K562 (cell line): Measurements from ENCODE around the gene OTOGL. TPM values are rescaled to one million over a fixed set of nuclear protein-coding genes. Genes with fewer than 3 reads are reported as not detected.

Experiments
- ATAC-seq: fragments of 200-7000 bp; cut with Tn5 transposase; 3 replicates; pipeline ENCODE4 v1.9.1; 2020; ENCODE audit warnings: moderate library complexity
- BruUV-seq: library from RNA; stranded (reverse); fragments of 400-500 nt; replicated peaks from 2 replicates; lab custom pipeline; 2021; lab: Mats Ljungman, UMichigan
- CTCF ChIA-PET: fragments of 300-600 bp; formaldehyde crosslinking; extraction: SDS; loops from one replicate; lab custom pipeline; 2021; ENCODE audit warnings: low intra/inter-chr PET ratio; lab: Yijun Ruan, JAX
- POLR2A ChIA-PET: fragments of 300-600, 350-650 bp; sonication (Branson Sonifier 250); formaldehyde crosslinking; extraction: SDS; loops from one replicate; lab custom pipeline; 2021; ENCODE audit warnings: antibody characterized with exemption, inconsistent platforms; lab: Yijun Ruan, JAX
- DNase-seq, 4 experiments: peaks; one replicate each; pipeline versions ENCODE4 v3.0.0 to v3.0.0-alpha.2; 2011 to 2018; ENCODE audit warnings: low spot score in 3 of 4, mixed read lengths in 3 of 4; ENCODE audit errors: extremely low read depth in 1 of 4
- FAIRE-seq: peaks from 2 replicates; lab custom pipeline; 2011; peaks lifted over from hg19 to GRCh38; lab: Jason Lieb, UNC
- H2AFZ ChIP-seq: 2 replicates; pipeline ENCODE4 v1.6.0; 2011; ENCODE audit warnings: low read depth, low read length, control low read depth, inconsistent platforms
- H3K27ac ChIP-seq: fragments of 200-600 bp; 3 replicates; pipeline ENCODE4 v1.8.0; 2011; ENCODE audit warnings: low read depth, mild to moderate bottlenecking, control low read depth, inconsistent platforms, low read length, moderate library complexity, mixed read lengths; ENCODE audit errors: extremely low read depth
- H3K27me3 ChIP-seq, 2 experiments: fragments of 300-600 bp in 1 of 2; 2 replicates in 1 of 2; 3 replicates in 1 of 2; pipeline versions ENCODE4 v1.6.0 to v1.8.0; 2011; ENCODE audit warnings: inconsistent platforms in 2 of 2, low read length in 2 of 2, mild to moderate bottlenecking in 1 of 2, mixed read lengths in 1 of 2, moderate library complexity in 1 of 2; ENCODE audit not compliant: control insufficient read depth in 2 of 2, insufficient read depth in 2 of 2
- H3K36me3 ChIP-seq: fragments of 300-600 bp; 3 replicates; pipeline ENCODE4 v1.8.0; 2011; ENCODE audit warnings: mild to moderate bottlenecking, low read length, inconsistent platforms; ENCODE audit not compliant: control insufficient read depth, insufficient read depth
- H3K4me1 ChIP-seq, 2 experiments: fragments of 200-600 bp in 1 of 2; replicated peaks in 1 of 2; 2 replicates in 1 of 2; 3 replicates in 1 of 2; pipeline versions ENCODE4 v1.5.1 to v1.8.0; 2011; ENCODE audit warnings: inconsistent platforms in 2 of 2, low read length in 2 of 2, mild to moderate bottlenecking in 1 of 2, mixed read lengths in 1 of 2, moderate library complexity in 1 of 2; ENCODE audit not compliant: control insufficient read depth in 2 of 2, insufficient read depth in 2 of 2
- H3K4me2 ChIP-seq: 2 replicates; pipeline ENCODE4 v1.6.1; 2011; ENCODE audit warnings: low read length, control low read depth, inconsistent platforms, mixed read lengths; ENCODE audit not compliant: insufficient read depth
- H3K4me3 ChIP-seq: fragments of 200-600 bp; sonication (generic), shearing (Covaris generic); 2 replicates; pipeline ENCODE4 v1.5.1; 2016; ENCODE audit warnings: control low read depth, inconsistent platforms
- H3K79me2 ChIP-seq: fragments of 200-600 bp; 3 replicates; pipeline ENCODE4 v1.8.0; 2011; ENCODE audit warnings: low read length, inconsistent platforms; ENCODE audit not compliant: control insufficient read depth, insufficient read depth
- H3K9ac ChIP-seq, 2 experiments: 2 replicates each; pipeline versions ENCODE4 v1.6.0 to v1.6.1; 2011; ENCODE audit warnings: low read depth in 2 of 2, low read length in 2 of 2, control low read depth in 1 of 2, inconsistent platforms in 1 of 2, mild to moderate bottlenecking in 1 of 2, mixed read lengths in 1 of 2; ENCODE audit not compliant: insufficient read depth in 1 of 2
- H3K9me1 ChIP-seq: one replicate; pipeline ENCODE4 v1.6.0; 2011; ENCODE audit warnings: inconsistent platforms, mild to moderate bottlenecking, low read length, moderate library complexity; ENCODE audit not compliant: control insufficient read depth, insufficient read depth
- H3K9me3 ChIP-seq: replicated peaks from 2 replicates; pipeline ENCODE4 v1.5.1; 2011; ENCODE audit warnings: low read depth, low read length, inconsistent platforms; ENCODE audit not compliant: control insufficient read depth, insufficient read depth
- H4K20me1 ChIP-seq: replicated peaks from 2 replicates; pipeline ENCODE4 v1.6.1; 2011; ENCODE audit warnings: low read length, inconsistent platforms, mixed read lengths; ENCODE audit not compliant: control insufficient read depth, insufficient read depth
- CHCHD3 ChIP-seq: fragments of 250-450 bp; sonication (Bioruptor Pico); IDR thresholded peaks from 2 replicates; pipeline ENCODE4 v2.1.2; 2022; ENCODE audit warnings: mild to moderate bottlenecking
- CHD1 ChIP-seq: fragments of 200-600 bp; sonication (generic); IDR thresholded peaks from one replicate; pipeline ENCODE4 v1.6.1; 2012; ENCODE audit warnings: mild to moderate bottlenecking, moderate library complexity, low read length, inconsistent platforms
- CHD4 ChIP-seq: fragments of 200-600 bp; sonication (generic); IDR thresholded peaks from 3 replicates; pipeline ENCODE4 v1.6.1; 2012; ENCODE audit warnings: low read depth, mild to moderate bottlenecking, mixed read lengths, low read length, inconsistent platforms; ENCODE audit not compliant: insufficient read depth, insufficient replicate concordance, poor library complexity, severe bottlenecking
- EGR1 ChIP-seq: fragments of 450-650 bp; conservative IDR thresholded peaks from 2 replicates; pipeline ENCODE4 v1.6.1; 2017; ENCODE audit warnings: mild to moderate bottlenecking
- ELF4 ChIP-seq: fragments of 450-650 bp; formaldehyde crosslinking; IDR thresholded peaks from 2 replicates; pipeline ENCODE4 v1.4.0; 2022; ENCODE audit warnings: missing genetic modification characterization
- HCFC1 ChIP-seq: IDR thresholded peaks from 2 replicates; pipeline ENCODE4 v1.6.1; 2012; ENCODE audit warnings: low read depth, low read length, improper control_type of control experiment
- HNRNPH1 ChIP-seq: fragments of 200-400 bp; formaldehyde crosslinking; optimal IDR thresholded peaks from 2 replicates; pipeline ENCODE3; 2017; ENCODE audit warnings: low read depth, mild to moderate bottlenecking, low read length, moderate library complexity
- NCOA6 ChIP-seq: fragments of 450-650 bp; IDR thresholded peaks from 2 replicates; pipeline ENCODE4 v1.6.1; 2017; ENCODE audit warnings: mild to moderate bottlenecking
- NEUROD1 ChIP-seq: fragments of 150-350 bp; IDR thresholded peaks from 2 replicates; pipeline ENCODE4 v1.6.1; 2014; ENCODE audit warnings: borderline replicate concordance, low read length, low read depth; ENCODE audit not compliant: partially characterized antibody
- SETDB1 ChIP-seq: IDR thresholded peaks from one replicate; pipeline ENCODE4 v1.6.1; 2012; ENCODE audit warnings: low read length, control low read depth, inconsistent platforms
- SMARCE1 ChIP-seq: fragments of 450-650 bp; IDR thresholded peaks from 2 replicates; pipeline ENCODE4 v1.7.1; 2016; ENCODE audit warnings: mild to moderate bottlenecking
- SP1 ChIP-seq: sonication (generic); formaldehyde crosslinking; IDR thresholded peaks from 2 replicates; pipeline ENCODE4 v1.8.1; 2022; ENCODE audit warnings: mild to moderate bottlenecking, missing genetic modification reagents
- ZBTB8A ChIP-seq: fragments of 450-650 bp; IDR thresholded peaks from 2 replicates; pipeline ENCODE4 v1.6.1; 2018; ENCODE audit warnings: mild to moderate bottlenecking, moderate library complexity; ENCODE audit not compliant: partially characterized antibody
- ZNF780A ChIP-seq: fragments of 250-450 bp; sonication (Bioruptor Pico); IDR thresholded peaks from 2 replicates; pipeline ENCODE4 v1.5.0; 2021; ENCODE audit warnings: mild to moderate bottlenecking
- WGBS: fragments of 100-300 bp; shearing (Covaris generic); methylation state at CpG from one replicate; pipeline ENCODE4 v1.1.6; 2016; ENCODE audit warnings: low coverage, mixed read lengths; ENCODE audit not compliant: insufficient coverage; ENCODE audit errors: missing lambda C conversion rate; 5-methylcytosine and 5-hydroxymethylcytosine counted together
- in situ Hi-C: fragments of 300-500 bp; cut with MboI; formaldehyde crosslinking; loops from 4 replicates; pipeline ENCODE4 v1.15.0; 2018; ENCODE audit warnings: inconsistent platforms, mixed read lengths
- intact Hi-C: fragments of 100-400 bp; cut with micrococcal nuclease; formaldehyde crosslinking; loops from 2 replicates; pipeline ENCODE4 v1.14.2; 2022
- polyA plus RNA-seq, 8 experiments: library from polyadenylated mRNA; depleted of rRNA in 4 of 8; stranded (reverse) in 5 of 8; unstranded in 3 of 8; fragments of >200 nt; fragmentation: Nextera tagmentation in 2 of 8; fragmentation: Illumina TruSeq in 1 of 8; extraction: Ambion mirVana in 2 of 8; extraction: Trizol in 1 of 8; gene quantifications; 2 replicates each; pipeline versions ENCODE4 v1.2.1 to v1.2.3, GENCODE V29; 2011 to 2014; ENCODE audit warnings: inconsistent platforms in 1 of 8, missing spikeins in 1 of 8
- total RNA-seq, 7 experiments: library from RNA; depleted of rRNA in 6 of 7; stranded (reverse); fragments of >200 nt in 6 of 7; fragmentation: Illumina TruSeq in 2 of 7; extraction: Trizol in 2 of 7; gene quantifications; 2 replicates each; pipeline versions ENCODE4 v1.2.1 to v1.2.3, GENCODE V29; 2011 to 2021; ENCODE audit warnings: low replicate concordance in 1 of 7
- TF ChIP-seq, protein P1 (sequence below): sonication (generic); formaldehyde crosslinking; IDR thresholded peaks from 2 replicates; pipeline ENCODE4 v1.8.1; 2023; ENCODE audit warnings: missing genetic modification reagents, mild to moderate bottlenecking, borderline replicate concordance
- TF ChIP-seq, protein P2 (sequence below): fragments of 200-800 bp; sonication (Bioruptor generic); IDR thresholded peaks from 2 replicates; pipeline ENCODE4 v1.6.1; 2017; ENCODE audit warnings: missing genetic modification characterization, missing compliant biosample characterization
- TF ChIP-seq, protein P3 (sequence below): fragments of 450-650 bp; IDR thresholded peaks from 2 replicates; pipeline ENCODE4 v1.7.0; 2016; ENCODE audit warnings: borderline replicate concordance

Gene OTOGL
- total and polyA plus RNA-seq, 9 of the 15 experiments (the other 6 are each of a cell fraction or from before 2014, with no cell fraction given): 0.02 to 0.03 TPM; not detected in 7

DNA sequence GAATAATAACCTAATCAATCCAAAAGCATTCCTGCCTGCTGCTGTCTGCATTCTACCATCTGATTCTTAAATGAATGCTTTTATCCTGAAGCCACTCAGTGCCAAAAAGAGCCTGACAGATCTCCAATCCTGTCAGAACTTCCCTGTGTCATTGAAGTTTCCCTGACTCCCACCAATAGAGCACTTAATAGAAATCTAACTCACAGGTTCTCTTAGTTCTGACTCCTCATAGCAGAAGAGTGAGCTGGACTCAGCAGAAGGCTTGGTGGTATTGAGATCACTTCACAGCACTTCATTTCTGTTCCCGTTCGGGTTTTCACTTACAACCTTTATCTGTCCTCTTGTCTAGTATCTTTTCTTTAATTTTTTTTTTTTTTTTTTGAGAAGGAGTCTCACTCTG lies 102.6 kb downstream of the OTOGL start:
- no peaks in the 10 kb centered on the region for H3K9me1 ChIP-seq
- no peaks in the 10 kb centered on the region for H3K4me1 ChIP-seq
- no peak overlapping the region for H3K4me3 ChIP-seq
- ATAC-seq (no peak), FAIRE-seq (no peak), DNase-seq (no peak)
- ChIA-PET POLR2A (no interaction called here), CTCF (no interaction called here)
- H3K9ac ChIP-seq: no peak overlapping the region
- H2AFZ ChIP-seq: no peak overlapping the region
- H3K27me3 ChIP-seq: no peaks in the 10 kb centered on the region
- no peak overlapping the region for H3K4me2 ChIP-seq
- no peaks in the 10 kb centered on the region for H3K79me2 ChIP-seq
- no peaks in the 10 kb centered on the region for H3K36me3 ChIP-seq
- WGBS: 0% methylated on average over 2 of the region's 2 CpGs
- H3K9me3 ChIP-seq: no peaks in the 10 kb centered on the region
- no peak overlapping the region for H3K27ac ChIP-seq
- no peaks in the 10 kb centered on the region for H4K20me1 ChIP-seq
- in situ Hi-C loops: no loop called here
- BruUV-seq: no TSS peak
- intact Hi-C loops: no loop called here
- TF ChIP-seq HCFC1 (no peak), NEUROD1 (no peak), SETDB1 (no peak), CHD4 (no peak), ZBTB8A (no peak), EGR1 (no peak), CHD1 (no peak), SP1 (CRISPR knock-in tag) (no peak), NCOA6 (no peak), HNRNPH1 (no peak), CHCHD3 (CRISPR knock-in tag) (no peak), ELF4 (CRISPR knock-in tag) (no peak), SMARCE1 (no peak), ZNF780A (no peak)
- TF ChIP-seq, protein P1, sequence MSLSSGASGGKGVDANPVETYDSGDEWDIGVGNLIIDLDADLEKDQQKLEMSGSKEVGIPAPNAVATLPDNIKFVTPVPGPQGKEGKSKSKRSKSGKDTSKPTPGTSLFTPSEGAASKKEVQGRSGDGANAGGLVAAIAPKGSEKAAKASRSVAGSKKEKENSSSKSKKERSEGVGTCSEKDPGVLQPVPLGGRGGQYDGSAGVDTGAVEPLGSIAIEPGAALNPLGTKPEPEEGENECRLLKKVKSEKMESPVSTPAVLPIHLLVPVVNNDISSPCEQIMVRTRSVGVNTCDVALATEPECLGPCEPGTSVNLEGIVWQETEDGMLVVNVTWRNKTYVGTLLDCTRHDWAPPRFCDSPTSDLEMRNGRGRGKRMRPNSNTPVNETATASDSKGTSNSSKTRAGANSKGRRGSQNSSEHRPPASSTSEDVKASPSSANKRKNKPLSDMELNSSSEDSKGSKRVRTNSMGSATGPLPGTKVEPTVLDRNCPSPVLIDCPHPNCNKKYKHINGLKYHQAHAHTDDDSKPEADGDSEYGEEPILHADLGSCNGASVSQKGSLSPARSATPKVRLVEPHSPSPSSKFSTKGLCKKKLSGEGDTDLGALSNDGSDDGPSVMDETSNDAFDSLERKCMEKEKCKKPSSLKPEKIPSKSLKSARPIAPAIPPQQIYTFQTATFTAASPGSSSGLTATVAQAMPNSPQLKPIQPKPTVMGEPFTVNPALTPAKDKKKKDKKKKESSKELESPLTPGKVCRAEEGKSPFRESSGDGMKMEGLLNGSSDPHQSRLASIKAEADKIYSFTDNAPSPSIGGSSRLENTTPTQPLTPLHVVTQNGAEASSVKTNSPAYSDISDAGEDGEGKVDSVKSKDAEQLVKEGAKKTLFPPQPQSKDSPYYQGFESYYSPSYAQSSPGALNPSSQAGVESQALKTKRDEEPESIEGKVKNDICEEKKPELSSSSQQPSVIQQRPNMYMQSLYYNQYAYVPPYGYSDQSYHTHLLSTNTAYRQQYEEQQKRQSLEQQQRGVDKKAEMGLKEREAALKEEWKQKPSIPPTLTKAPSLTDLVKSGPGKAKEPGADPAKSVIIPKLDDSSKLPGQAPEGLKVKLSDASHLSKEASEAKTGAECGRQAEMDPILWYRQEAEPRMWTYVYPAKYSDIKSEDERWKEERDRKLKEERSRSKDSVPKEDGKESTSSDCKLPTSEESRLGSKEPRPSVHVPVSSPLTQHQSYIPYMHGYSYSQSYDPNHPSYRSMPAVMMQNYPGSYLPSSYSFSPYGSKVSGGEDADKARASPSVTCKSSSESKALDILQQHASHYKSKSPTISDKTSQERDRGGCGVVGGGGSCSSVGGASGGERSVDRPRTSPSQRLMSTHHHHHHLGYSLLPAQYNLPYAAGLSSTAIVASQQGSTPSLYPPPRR (CRISPR knock-in tag): no peak
- TF ChIP-seq, protein P2, sequence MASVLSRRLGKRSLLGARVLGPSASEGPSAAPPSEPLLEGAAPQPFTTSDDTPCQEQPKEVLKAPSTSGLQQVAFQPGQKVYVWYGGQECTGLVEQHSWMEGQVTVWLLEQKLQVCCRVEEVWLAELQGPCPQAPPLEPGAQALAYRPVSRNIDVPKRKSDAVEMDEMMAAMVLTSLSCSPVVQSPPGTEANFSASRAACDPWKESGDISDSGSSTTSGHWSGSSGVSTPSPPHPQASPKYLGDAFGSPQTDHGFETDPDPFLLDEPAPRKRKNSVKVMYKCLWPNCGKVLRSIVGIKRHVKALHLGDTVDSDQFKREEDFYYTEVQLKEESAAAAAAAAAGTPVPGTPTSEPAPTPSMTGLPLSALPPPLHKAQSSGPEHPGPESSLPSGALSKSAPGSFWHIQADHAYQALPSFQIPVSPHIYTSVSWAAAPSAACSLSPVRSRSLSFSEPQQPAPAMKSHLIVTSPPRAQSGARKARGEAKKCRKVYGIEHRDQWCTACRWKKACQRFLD (CRISPR knock-in tag): no peak
- TF ChIP-seq, protein P3, sequence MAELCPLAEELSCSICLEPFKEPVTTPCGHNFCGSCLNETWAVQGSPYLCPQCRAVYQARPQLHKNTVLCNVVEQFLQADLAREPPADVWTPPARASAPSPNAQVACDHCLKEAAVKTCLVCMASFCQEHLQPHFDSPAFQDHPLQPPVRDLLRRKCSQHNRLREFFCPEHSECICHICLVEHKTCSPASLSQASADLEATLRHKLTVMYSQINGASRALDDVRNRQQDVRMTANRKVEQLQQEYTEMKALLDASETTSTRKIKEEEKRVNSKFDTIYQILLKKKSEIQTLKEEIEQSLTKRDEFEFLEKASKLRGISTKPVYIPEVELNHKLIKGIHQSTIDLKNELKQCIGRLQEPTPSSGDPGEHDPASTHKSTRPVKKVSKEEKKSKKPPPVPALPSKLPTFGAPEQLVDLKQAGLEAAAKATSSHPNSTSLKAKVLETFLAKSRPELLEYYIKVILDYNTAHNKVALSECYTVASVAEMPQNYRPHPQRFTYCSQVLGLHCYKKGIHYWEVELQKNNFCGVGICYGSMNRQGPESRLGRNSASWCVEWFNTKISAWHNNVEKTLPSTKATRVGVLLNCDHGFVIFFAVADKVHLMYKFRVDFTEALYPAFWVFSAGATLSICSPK: no peak
